ENCODE data around the gene ATP6V1B1. TPM values are rescaled to one million over a fixed set of nuclear protein-coding genes. Genes with fewer than 3 reads are reported as not detected.

ATP6V1B1 gene
- total and polyA plus RNA-seq, 8 donors: 1.4 to 17.0 (median 2.8) TPM

GRCh38 chr2:70949086-70949485 lies 13.4 kb downstream of the ATP6V1B1 start:
- intact Hi-C loops (cut with DNase I): loop anchor here in 1 of 3 donors (5.0 kb wide), 1 partner anchor 77 kb away; no protein-coding TSS in a partner anchor
- FAIRE-seq: no peak
- Histone ChIP-seq H3K36me3 (no peaks in the 10 kb centered on the region), H3K27me3 (no peaks in the 10 kb centered on the region), H3K4me1 (no peaks in the 10 kb centered on the region), H3K27ac (no peak overlapping the region), H3K4me3 (no peak overlapping the region), H3K9me3 (no peaks in the 10 kb centered on the region)
- DNase-seq: no peak
- no peak for TF ChIP-seq CTCF (IDR thresholded peaks at IDR 0.05)
- no peak for ATAC-seq
- WGBS, 2 donors: 71 to 72% methylated on average over 11 of the region's 11 CpGs

- DNase-seq (peak in 2 of 6 donors; percentile 5 to 7), ATAC-seq (no peak), FAIRE-seq (no peak)
- no peaks in the 10 kb centered on the region for H3K9me3 ChIP-seq
- H3K4me3 ChIP-seq: no peak overlapping the region
- 88 to 91% methylated on average over 7 of the region's 7 CpGs for WGBS, 2 donors
- H3K27me3 ChIP-seq: no peaks in the 10 kb centered on the region
- no peak overlapping the region for H3K27ac ChIP-seq
- no peaks in the 10 kb centered on the region for H3K4me1 ChIP-seq
- intact Hi-C loops (cut with DNase I): no loop called here
- H3K36me3 ChIP-seq: no peaks in the 10 kb centered on the region
- no peak for TF ChIP-seq CTCF (IDR thresholded peaks at IDR 0.05)
Observed at GRCh38 chr2:70954886-70955285, 19.2 kb downstream of the ATP6V1B1 start.

GRCh38 chr2:70956141-70956540 lies 20.4 kb downstream of the ATP6V1B1 start:
- H3K36me3 ChIP-seq: no peaks in the 10 kb centered on the region
- 86 to 90% methylated on average over 2 of the region's 2 CpGs for WGBS, 2 donors
- DNase-seq (no peak), FAIRE-seq (no peak), ATAC-seq (no peak)
- no peak overlapping the region for H3K4me3 ChIP-seq
- TF ChIP-seq CTCF (IDR thresholded peaks at IDR 0.05): no peak
- no peaks in the 10 kb centered on the region for H3K27me3 ChIP-seq
- intact Hi-C loops (cut with DNase I): no loop called here
- H3K9me3 ChIP-seq: no peaks in the 10 kb centered on the region
- no peaks in the 10 kb centered on the region for H3K4me1 ChIP-seq
- H3K27ac ChIP-seq: no peak overlapping the region

- H3K27me3 ChIP-seq: no peaks in the 10 kb centered on the region
- no peak overlapping the region for H3K27ac ChIP-seq
- FAIRE-seq (no peak), ATAC-seq (no peak), DNase-seq (peak in 2 of 6 donors; percentile 0 to 4)
- H3K36me3 ChIP-seq: no peaks in the 10 kb centered on the region
- no peaks in the 10 kb centered on the region for H3K9me3 ChIP-seq
- intact Hi-C loops (cut with DNase I): no loop called here
- 73 to 75% methylated on average over 6 of the region's 6 CpGs for WGBS, 2 donors
- H3K4me3 ChIP-seq: no peak overlapping the region
- no peaks in the 10 kb centered on the region for H3K4me1 ChIP-seq
- TF ChIP-seq CTCF (IDR thresholded peaks at IDR 0.05): no peak
Observed at GRCh38 chr2:70957798-70958197, 22.1 kb downstream of the ATP6V1B1 start.

- Histone ChIP-seq H3K27ac (no peak overlapping the region), H3K27me3 (no peaks in the 10 kb centered on the region), H3K4me1 (no peaks in the 10 kb centered on the region), H3K9me3 (no peaks in the 10 kb centered on the region), H3K4me3 (no peak overlapping the region), H3K36me3 (no peaks in the 10 kb centered on the region)
- DNase-seq (peak in 3 of 6 donors; percentile 1 to 5 (median 3)), ATAC-seq (no peak), FAIRE-seq (no peak)
- no peak for TF ChIP-seq CTCF (IDR thresholded peaks at IDR 0.05)
- WGBS, 2 donors: 91 to 92% methylated on average over 6 of the region's 6 CpGs
- intact Hi-C loops (cut with DNase I): no loop called here
Observed at GRCh38 chr2:70958759-70959158, 23.1 kb downstream of the ATP6V1B1 start.

Data from pancreas (tissue), 10 donors.